ENCODE data around the gene POLA1. TPM values are rescaled to one million over a fixed set of nuclear protein-coding genes. Genes with fewer than 3 reads are reported as not detected.

The POLA1 gene
- total and polyA plus RNA-seq, 2 experiments from 2014 or later: 4.9 to 19.0 TPM

- H4K20me1 ChIP-seq (ENCODE audit: insufficient read depth, poor library complexity, severe bottlenecking): no peaks in the 10 kb centered on the region
- no peak overlapping the region for H3K27ac ChIP-seq
- H3K9me2 ChIP-seq (replicated peaks; ENCODE audit: insufficient read depth): no peaks in the 10 kb centered on the region
- no peaks in the 10 kb centered on the region for H3K36me3 ChIP-seq (replicated peaks; ENCODE audit: insufficient read depth, low read depth)
- no peaks in the 10 kb centered on the region for H3K4me1 ChIP-seq (ENCODE audit: insufficient read depth)
- DNase-seq (ENCODE audit: low spot score): no peak
- H3K27me3 ChIP-seq: no peaks in the 10 kb centered on the region
- H3K4me2 ChIP-seq: no peak overlapping the region
- TF ChIP-seq, protein P1, sequence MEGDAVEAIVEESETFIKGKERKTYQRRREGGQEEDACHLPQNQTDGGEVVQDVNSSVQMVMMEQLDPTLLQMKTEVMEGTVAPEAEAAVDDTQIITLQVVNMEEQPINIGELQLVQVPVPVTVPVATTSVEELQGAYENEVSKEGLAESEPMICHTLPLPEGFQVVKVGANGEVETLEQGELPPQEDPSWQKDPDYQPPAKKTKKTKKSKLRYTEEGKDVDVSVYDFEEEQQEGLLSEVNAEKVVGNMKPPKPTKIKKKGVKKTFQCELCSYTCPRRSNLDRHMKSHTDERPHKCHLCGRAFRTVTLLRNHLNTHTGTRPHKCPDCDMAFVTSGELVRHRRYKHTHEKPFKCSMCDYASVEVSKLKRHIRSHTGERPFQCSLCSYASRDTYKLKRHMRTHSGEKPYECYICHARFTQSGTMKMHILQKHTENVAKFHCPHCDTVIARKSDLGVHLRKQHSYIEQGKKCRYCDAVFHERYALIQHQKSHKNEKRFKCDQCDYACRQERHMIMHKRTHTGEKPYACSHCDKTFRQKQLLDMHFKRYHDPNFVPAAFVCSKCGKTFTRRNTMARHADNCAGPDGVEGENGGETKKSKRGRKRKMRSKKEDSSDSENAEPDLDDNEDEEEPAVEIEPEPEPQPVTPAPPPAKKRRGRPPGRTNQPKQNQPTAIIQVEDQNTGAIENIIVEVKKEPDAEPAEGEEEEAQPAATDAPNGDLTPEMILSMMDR (IDR thresholded peaks at IDR 0.05; ENCODE audit: poor library complexity): no peak
- TF ChIP-seq EZH2phosphoT487 (IDR thresholded peaks at IDR 0.05; ENCODE audit: low read depth, severe bottlenecking, unreplicated experiment): no peak
- TF ChIP-seq EZH2 (IDR thresholded peaks at IDR 0.05; ENCODE audit: borderline replicate concordance): no peak
- H3K9me3 ChIP-seq (ENCODE audit: low read depth): no peaks in the 10 kb centered on the region
- WGBS (ENCODE audit: low lambda C conversion rate, missing lambda C conversion rate): 98% methylated on average over 6 of the region's 6 CpGs
- no peak overlapping the region for H3K4me3 ChIP-seq
- H3K79me2 ChIP-seq: no peaks in the 10 kb centered on the region
- no peak overlapping the region for H2AFZ ChIP-seq
Observed at GRCh38 chrX:24732766-24733500, 39.2 kb downstream of the POLA1 start.

GRCh38 chrX:24741330-24741729, 47.6 kb downstream of the POLA1 start:
- TF ChIP-seq EZH2 (IDR thresholded peaks at IDR 0.05; ENCODE audit: borderline replicate concordance) (no peak), EZH2phosphoT487 (IDR thresholded peaks at IDR 0.05; ENCODE audit: low read depth, severe bottlenecking, unreplicated experiment) (no peak)
- TF ChIP-seq, protein P1 (IDR thresholded peaks at IDR 0.05; ENCODE audit: poor library complexity): no peak
- Histone ChIP-seq H3K9me3 (ENCODE audit: low read depth) (no peaks in the 10 kb centered on the region), H3K27ac (no peak overlapping the region), H3K4me1 (ENCODE audit: insufficient read depth) (no peaks in the 10 kb centered on the region), H3K4me3 (no peak overlapping the region), H3K79me2 (no peaks in the 10 kb centered on the region), H2AFZ (no peak overlapping the region), H3K4me2 (no peak overlapping the region), H3K27me3 (no peaks in the 10 kb centered on the region), H3K9me2 (replicated peaks; ENCODE audit: insufficient read depth) (no peaks in the 10 kb centered on the region), H3K36me3 (replicated peaks; ENCODE audit: insufficient read depth, low read depth) (no peaks in the 10 kb centered on the region), H4K20me1 (ENCODE audit: insufficient read depth, poor library complexity, severe bottlenecking) (no peaks in the 10 kb centered on the region)
- WGBS (ENCODE audit: low lambda C conversion rate, missing lambda C conversion rate): 92% methylated on average over 3 of the region's 3 CpGs
- no peak for DNase-seq (ENCODE audit: low spot score)

DNA sequence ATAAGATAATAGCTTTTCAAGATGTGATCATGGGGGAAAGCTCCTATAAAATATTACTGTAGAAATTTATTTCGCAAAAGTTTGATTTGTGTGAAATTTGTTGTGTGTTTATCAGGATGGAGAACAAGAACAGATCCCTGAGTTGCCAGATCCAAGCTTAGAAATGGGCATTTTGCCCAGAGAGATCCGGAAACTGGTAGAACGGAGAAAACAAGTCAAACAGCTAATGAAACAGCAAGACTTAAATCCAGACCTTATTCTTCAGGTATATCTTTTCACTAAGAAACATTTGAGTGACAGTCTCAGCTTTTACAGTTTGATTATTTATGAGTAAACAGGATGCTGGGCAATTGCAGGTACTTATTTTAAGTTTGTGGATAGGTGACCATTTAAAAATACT, 54.5 kb downstream of the POLA1 start:
- no peaks in the 10 kb centered on the region for H3K9me3 ChIP-seq (ENCODE audit: low read depth)
- H3K4me1 ChIP-seq (ENCODE audit: insufficient read depth): no peaks in the 10 kb centered on the region
- no peaks in the 10 kb centered on the region for H3K36me3 ChIP-seq (replicated peaks; ENCODE audit: insufficient read depth, low read depth)
- H2AFZ ChIP-seq: no peak overlapping the region
- H3K79me2 ChIP-seq: no peaks in the 10 kb centered on the region
- no peak overlapping the region for H3K4me3 ChIP-seq
- H3K4me2 ChIP-seq: no peak overlapping the region
- no peak for DNase-seq (ENCODE audit: low spot score)
- H3K27ac ChIP-seq: no peak overlapping the region
- TF ChIP-seq EZH2phosphoT487 (IDR thresholded peaks at IDR 0.05; ENCODE audit: low read depth, severe bottlenecking, unreplicated experiment) (no peak), EZH2 (IDR thresholded peaks at IDR 0.05; ENCODE audit: borderline replicate concordance) (no peak)
- TF ChIP-seq, protein P1 (IDR thresholded peaks at IDR 0.05; ENCODE audit: poor library complexity): no peak
- no peaks in the 10 kb centered on the region for H3K27me3 ChIP-seq
- no peaks in the 10 kb centered on the region for H4K20me1 ChIP-seq (ENCODE audit: insufficient read depth, poor library complexity, severe bottlenecking)
- no peaks in the 10 kb centered on the region for H3K9me2 ChIP-seq (replicated peaks; ENCODE audit: insufficient read depth)
- 94% methylated on average over 3 of the region's 3 CpGs for WGBS (ENCODE audit: low lambda C conversion rate, missing lambda C conversion rate)

Measured in hepatocyte (in vitro differentiated cells).